AG08395 (cell line): ENCODE data around the gene GNA14.
A peak's percentile ranks its signal among the peaks of the same experiment; 100 is the strongest.
"Not testable (repeated sequence)": the region's sequence is repeated elsewhere in the genome, so short reads cannot be mapped to it uniquely, and the experiment has no call there.

Experiments
- DNase-seq: peaks from one replicate; pipeline ENCODE4 v3.0.0; 2012; ENCODE audit warnings: mixed read lengths, low spot score

The GNA14 gene

DNA sequence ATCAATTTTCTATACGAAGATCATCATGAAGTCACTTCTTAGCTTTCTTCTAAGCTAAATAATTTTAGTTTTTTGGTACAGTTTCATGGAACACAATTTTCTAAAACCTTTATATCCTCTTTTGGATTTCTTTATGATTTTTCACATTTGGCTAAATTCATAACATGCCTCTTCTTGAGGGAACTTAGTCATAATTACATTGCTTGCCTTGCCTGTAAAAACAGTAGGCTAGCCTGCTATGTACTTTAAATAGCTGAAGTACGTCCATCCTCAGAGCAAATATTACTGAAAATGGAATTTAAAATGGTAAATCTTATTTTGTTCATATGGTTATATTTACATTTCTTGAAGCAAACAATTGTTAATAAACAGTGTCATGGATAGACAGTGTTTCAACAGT is 245.8 kb downstream of the GNA14 start:
- no peak for DNase-seq

DNA sequence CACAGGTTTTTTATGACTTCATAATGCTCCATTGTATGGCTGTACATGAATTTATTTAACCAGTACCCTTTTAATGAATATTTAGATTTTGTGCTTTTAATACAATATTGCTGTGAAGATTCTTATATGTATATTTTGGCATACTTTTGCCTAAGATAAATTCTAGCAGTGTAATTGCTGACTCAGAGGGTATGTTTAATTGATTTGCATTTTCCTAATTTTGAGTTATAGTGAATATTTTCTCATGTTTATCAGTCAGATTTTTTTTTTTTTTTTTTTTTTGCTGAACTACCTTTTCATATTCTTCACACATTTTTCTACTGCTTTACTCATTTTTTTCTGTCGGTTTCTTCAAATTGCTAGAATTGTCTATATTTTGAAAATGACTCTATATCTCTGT is 248.2 kb downstream of the GNA14 start:
- no peak for DNase-seq

DNA sequence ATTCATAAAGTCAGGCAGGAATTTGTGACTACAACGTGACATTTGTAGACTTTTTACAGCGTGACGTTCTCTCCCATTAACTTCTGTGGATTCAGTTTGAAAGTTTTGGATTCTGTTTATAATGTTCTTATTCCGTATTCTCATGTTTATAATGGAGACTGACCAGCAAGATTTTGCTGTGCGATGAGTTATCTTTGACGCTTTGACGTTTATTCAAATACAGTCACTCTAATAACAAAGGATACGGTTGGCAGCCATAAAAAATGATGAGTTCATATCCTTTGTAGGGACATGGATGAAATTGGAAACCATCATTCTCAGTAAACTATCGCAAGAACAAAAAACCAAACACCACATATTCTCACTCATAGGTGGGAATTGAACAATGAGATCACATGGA is 249.5 kb downstream of the GNA14 start:
- DNase-seq = not testable (repeated sequence)

DNA sequence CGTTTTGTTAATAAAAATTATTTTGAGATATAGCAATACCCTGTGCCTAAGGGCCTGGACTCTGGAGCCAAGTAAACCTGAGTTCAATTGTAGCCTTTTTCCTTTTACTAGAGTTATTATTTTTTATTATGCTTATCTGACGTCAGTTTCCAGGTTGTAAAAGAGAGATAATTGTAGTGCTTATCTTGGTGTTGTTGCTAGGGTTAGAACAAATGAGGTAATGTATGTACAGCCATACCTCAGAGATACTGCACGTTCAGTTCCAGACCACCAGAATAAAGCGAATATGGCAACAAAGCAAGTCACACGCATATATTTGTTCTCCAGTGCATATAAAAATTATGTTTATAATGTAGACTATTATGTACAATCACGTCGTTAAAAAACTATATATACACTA is 255.8 kb downstream of the GNA14 start:
- no peak for DNase-seq

DNA sequence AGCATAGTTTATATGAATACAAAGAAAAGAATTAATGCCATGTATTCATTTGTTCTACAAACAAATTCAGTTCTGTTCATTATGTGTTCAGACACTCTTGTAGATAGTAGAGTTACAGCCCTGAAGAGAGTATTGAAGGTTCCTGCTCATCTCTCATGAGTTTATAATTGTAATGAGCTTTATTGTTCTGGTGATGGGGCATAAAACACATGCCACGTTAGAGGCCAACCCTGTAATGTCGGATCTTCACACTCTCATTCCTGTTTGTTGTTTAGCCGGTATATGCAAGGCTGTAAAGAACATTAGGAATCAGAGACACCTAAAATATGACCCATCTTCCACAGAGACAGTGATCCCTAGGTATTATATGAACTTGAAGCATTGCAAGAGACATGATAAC is 256.3 kb downstream of the GNA14 start:
- no peak for DNase-seq

DNA sequence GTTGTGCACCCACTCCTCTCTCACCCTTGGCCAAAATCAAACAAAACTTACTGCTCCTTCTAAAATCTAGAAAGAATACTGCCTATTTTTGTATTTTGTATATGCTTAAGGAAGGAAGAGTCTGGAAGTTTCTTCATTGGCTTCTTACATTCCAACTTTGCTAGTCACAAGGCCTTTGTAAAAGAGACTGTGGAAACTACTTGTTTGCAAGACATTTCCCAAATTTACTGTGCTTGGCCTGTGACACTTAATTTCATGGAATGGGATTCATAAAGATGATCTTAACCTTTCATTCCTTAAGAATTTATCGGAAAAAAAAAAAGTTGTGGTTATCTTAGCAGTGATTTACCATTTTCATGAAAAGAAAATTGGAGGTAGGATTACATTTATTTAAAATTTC is 261.9 kb downstream of the GNA14 start:
- peak; percentile 18 for DNase-seq

DNA sequence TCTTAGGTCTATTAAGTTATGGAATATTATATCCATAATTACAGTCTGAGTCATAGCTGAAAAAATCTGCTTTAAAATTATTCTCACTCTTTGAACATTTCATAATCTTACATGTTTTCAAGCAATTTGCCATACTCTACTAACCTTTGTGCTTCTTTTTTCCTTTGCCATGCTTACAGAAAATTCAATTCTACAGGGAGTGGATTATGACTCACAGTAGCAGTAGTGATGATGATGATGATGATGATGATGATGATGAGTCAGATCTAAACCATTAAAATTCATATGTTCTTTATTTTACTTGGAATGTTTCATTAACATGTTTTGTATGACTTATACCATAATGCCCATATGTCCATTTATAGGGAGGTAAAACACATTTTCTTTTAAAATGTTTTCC is 263.7 kb downstream of the GNA14 start:
- DNase-seq = peak; percentile 24

DNA sequence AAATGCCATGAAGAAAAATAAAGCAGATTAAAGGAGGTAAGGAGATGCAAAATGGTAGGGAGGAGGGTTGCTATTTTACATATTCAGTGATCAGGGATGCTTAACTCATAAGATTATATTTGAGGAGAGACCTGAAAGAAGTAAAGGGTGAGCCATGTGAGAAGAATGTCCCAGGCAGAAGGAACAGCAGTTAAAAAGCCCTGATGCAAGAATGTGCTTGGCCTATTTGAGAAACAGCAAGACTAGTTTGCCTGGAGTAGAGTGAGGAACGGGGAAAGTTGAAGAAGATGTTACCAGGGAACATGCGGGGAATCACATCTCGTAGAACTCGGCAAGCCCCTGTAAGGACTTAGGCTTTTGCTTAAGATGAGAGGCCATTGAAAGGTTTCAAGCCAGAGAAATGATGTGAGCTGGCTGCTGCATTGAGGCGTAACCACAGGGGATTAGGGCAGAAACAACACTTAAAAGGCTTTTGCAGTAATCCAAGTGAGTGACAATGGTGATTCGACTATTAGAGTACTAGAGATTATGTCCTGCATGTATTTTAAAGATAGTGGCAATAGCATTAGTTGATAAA is 272.1 kb downstream of the GNA14 start:
- no peak for DNase-seq

DNA sequence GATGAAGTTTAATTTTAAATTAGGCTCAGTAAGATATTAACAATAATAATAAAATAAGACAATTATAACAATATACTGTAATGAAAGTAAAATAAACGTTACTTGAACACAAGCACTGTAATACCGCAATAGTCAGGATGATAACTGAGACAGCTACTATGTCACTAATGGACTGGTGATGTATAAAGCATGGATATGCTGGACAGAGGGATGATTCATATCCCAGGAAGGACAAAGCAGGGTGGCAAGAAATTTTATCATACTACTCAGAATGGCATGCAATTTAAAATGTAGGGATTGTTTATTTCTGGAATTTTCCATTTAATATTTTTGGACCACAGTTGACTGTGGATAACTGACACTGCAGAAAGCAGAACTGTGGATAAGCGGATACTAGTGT is 273.9 kb downstream of the GNA14 start:
- DNase-seq = no peak
